GM10847 (cell line): Measurements from ENCODE around the gene CISD3.
A peak's percentile ranks its signal among the peaks of the same experiment; 100 is the strongest.

Experiments
- POLR2A ChIP-seq: IDR thresholded peaks from 2 replicates; pipeline ENCODE4 v1.6.1; 2011; ENCODE audit not compliant: insufficient read length; ENCODE audit errors: extremely low read depth

CISD3 gene

GRCh38 chr17:38704606-38705522 lies 25.3 kb upstream of the CISD3 start, which contains the start of gene MLLT6:
Gene MLLT6, plus strand, starts transcription at chr17:38705273. Its CDS starts 360 bp downstream, at chr17:38705633.
- peak; percentile 31 for TF ChIP-seq POLR2A

DNA sequence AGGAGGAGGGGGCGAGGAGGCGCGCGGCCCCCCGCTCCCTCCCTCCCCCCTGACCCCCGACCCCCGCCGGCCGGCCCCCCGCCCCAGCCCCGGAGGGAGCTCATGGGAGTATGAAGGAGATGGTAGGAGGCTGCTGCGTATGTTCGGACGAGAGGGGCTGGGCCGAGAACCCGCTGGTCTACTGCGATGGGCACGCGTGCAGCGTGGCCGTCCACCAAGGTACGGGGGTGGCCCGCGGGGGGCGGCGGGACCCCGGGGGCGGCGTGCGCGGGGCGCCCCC lies 24.7 kb upstream of the CISD3 start:
- TF ChIP-seq POLR2A = no peak

DNA sequence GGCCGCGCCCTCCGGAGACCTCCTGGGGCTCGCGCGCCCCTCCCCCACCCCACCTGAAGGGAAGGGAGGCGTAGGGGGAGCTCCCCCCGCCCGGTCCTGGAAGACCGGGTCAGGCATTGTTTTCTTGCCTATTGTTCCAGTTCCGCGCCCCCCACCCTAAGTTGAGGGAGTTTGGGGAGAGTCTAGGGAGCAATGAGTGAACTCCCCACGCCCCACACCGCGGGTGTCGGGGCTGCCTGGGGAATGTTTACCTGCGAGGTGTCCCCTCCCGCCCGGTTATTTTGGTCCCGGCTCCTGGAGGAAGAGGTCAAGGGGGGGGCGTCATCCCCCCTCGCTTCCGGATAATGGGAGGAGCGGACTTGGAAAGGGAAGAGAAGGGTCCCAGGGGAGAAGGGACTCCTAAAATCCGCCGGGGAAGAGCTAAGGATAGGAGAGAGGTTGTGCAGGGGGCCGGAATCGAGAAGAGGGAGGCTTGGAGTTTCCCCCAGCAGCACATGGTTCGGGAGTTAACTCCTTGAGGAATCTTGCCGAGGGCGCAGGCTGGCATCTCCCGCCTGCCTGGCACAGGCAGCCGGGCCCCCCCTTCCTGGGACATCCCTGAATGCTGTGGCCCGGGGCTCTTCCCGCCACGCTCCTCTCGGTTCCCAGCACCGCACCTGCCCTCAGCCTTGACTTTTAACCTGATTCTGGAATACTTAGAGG lies 24.2 kb upstream of the CISD3 start:
- TF ChIP-seq POLR2A = no peak

DNA sequence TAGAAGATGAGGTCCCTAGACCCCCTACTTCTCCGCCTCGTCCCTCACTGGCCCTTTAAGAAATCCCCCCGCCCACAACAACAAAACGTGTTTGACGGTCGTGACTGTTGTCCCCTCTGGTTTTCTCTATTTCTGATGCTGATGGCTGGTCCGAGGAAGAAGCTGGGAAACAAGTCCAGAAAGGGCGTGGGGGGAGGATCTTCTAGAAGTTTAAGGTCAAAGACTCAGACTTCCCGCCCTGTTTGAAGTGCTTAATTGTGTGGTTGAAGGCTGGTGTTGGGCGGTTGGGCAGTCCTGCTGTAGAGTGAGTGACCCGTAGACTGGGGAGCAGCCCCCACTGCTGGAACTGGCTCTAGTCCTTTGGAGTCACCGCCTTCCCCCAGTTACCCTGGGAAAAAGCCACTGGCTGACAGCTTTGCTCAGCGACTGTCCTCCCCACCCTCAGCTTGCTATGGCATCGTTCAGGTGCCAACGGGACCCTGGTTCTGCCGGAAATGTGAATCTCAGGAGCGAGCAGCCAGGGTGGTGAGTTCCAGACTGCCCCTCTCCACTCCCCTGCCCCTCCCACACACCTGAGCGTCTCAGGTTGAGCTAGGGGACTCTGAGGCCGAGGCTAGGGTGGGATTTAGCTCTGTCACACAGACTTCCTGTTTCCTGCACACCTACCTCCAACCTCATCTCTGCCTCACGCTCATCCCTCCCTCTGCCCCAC lies 23.5 kb upstream of the CISD3 start:
- TF ChIP-seq POLR2A = no peak

GRCh38 chr17:38707678-38708351 lies 22.3 kb upstream of the CISD3 start:
- TF ChIP-seq POLR2A = no peak

GRCh38 chr17:38709104-38709820 lies 20.9 kb upstream of the CISD3 start:
- no peak for TF ChIP-seq POLR2A

DNA sequence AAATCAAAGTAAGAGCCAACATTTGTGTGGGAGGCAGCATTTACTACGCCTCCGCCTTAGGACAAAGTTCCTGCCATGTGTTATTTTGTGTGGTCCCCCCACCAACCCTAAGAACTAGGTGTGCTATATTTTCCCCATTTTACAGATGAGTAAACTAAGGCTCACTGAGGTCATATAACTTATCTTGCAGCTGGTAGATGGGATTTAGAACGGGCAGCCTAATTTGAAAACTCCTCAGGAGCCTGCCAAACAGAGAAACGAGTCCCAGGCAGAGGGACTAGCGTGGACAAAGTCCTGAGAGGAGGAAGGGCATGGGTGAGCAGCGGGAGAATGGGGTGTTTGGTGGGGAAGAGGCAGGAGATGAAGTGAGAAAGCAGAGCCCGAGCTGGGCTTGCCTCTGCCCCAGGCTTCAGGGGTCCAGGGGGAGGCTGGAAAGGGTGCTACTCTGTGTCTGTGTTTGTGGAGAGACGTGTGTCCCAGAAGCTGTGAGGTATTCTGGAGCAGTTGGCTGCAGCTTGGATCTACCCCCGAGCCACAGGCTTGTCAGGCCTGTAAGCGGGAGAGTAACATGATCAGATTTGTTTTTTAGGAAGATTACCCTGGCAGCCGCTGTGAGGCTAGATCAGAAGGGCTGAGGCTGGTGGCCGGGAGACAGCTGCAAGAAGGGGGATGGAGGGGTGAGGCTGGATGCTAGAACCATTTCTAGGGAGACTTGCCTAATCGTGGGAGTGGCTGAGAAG lies 20.1 kb upstream of the CISD3 start:
- TF ChIP-seq POLR2A = no peak

- no peak for TF ChIP-seq POLR2A
Measured at GRCh38 chr17:38710604-38710962, 19.6 kb upstream of the CISD3 start.

GRCh38 chr17:38710985-38711384 lies 19.2 kb upstream of the CISD3 start:
- TF ChIP-seq POLR2A = no peak

DNA sequence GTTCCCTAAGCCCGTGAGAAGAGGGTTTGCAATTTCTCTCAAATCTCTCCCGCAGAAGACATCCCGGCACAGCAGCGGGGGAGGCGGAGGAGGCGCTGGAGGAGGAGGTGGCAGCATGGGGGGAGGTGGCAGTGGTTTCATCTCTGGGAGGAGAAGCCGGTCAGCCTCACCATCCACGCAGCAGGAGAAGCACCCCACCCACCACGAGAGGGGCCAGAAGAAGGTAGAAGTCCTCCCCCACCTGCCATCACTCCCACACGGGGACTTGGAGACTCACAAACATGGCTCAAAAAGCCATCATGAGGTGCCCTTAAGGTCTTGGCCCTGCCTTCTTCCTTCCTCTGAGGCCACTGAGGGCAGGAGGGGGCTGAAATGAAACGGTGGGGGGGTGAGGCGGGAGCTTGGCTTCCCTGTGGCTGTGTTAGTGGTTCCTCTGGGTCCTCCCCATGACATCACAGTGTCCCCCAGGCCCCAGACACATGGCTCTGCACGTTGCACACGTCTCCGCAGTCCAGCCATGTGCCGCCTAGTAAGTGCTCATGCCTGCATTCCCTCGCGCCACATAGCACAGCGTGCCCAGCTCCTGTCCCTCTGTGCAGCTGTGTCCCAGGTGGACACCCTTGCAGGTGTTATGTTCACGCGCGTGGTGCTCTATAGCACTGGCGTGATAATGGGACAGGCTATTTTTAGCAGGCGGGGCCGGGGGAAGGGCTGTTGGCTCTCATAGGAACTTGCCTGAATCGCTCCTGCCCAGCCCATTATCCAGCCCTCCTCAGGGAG lies 18.2 kb upstream of the CISD3 start:
- TF ChIP-seq POLR2A = no peak

- TF ChIP-seq POLR2A = no peak
Measured at GRCh38 chr17:38712593-38712992, 17.5 kb upstream of the CISD3 start.

DNA sequence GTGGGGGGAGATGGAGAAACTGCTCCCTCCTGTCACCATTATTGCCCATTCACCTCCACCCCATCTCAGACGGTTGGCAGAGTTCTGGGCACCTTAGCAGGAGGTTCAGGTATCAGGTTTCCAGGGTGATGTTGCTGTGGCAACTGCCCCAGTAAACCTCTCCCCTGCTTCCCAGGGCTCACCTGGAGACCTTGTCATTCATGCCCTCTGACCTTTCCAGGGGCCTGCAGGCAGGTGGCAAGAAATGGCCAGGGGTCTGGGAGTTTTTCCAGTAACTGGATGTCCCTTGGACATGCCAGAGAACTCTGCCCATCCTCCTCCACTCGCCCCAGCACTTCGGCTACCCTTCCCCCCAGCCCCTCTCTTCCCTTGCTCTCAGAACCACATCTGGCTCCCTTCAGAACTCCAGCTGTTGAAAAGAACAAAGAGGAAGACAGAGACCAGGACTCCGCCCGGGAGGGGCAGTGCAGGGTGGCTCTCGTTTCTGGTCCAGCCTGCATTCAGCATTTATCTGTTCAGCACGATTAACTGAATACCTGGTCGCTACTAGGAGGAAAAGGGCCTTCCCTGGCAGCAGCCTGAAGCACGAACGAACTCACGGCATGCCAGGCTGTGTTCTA lies 16.6 kb upstream of the CISD3 start:
- no peak for TF ChIP-seq POLR2A

DNA sequence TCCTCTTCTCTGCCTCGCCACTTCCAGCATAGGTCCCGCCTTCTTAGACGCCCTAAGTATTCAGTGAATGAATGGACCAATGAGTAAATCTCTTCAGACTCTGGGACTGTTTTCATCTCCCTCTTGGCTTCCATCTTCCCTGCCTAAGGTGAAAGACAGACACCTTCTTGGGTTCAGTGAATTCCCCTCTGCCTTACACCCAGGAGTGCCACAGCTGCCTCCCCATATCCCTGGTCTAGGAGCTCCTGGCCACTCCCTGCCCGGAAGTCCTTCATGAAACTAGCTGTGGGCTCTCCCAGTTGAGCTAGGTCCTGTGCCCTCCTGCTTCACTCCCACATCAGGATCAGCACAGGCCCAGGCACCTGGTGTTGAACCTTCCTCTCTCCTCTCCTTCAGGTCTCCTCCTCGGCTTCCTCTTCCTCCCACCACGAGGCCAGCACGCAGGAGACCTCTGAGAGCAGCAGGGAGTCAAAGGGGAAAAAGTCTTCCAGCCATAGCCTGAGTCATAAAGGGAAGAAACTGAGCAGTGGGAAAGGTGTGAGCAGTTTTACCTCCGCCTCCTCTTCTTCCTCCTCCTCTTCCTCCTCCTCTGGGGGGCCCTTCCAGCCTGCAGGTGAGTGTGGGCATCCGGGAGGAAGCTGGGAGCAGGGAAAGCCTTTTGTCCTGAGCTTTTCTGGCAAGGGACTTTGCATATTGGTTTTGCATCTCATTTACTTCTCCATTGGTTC lies 14.8 kb upstream of the CISD3 start:
- no peak for TF ChIP-seq POLR2A
